ENCODE data around the gene ODAPH.
"Not testable (repeated sequence)": the region's sequence is repeated elsewhere in the genome, so short reads cannot be mapped to it uniquely, and the experiment has no call there.

Gene ODAPH

GRCh38 chr4:75527482-75527881, 28.4 kb upstream of the ODAPH start:
- H3K36me3 ChIP-seq (replicated peaks in 1 of 2; ENCODE audit: control insufficient read depth in 2 of 2, insufficient read depth in 2 of 2, low read length in 2 of 2) = peaks cover 13 to 94% of the 10 kb centered on the region in 2 donors
- no peak overlapping the region for H3K18ac ChIP-seq (ENCODE audit: low read length)
- H2BK120ac ChIP-seq (ENCODE audit: low read depth, low read length) = no peak overlapping the region
- H3K27ac ChIP-seq (replicated peaks; ENCODE audit: low read length) = no peak overlapping the region
- no peaks in the 10 kb centered on the region for H3K27me3 ChIP-seq (ENCODE audit: control insufficient read depth in 3 of 3, insufficient read depth in 3 of 3, low read depth in 1 of 3, low read length in 3 of 3)
- no peak overlapping the region for H2AK5ac ChIP-seq (ENCODE audit: low read depth, low read length)
- H3K9me3 ChIP-seq (replicated peaks in 1 of 2; ENCODE audit: control insufficient read depth in 2 of 2, insufficient read depth in 1 of 2, low read depth in 1 of 2, low read length in 2 of 2) = peaks cover 1 to 7% of the 10 kb centered on the region in 2 donors
- no peak overlapping the region for H2BK12ac ChIP-seq (ENCODE audit: low read length)
- H3K23ac ChIP-seq (ENCODE audit: low read depth, low read length, poor library complexity) = no peak overlapping the region
- no peak overlapping the region for H3K14ac ChIP-seq (ENCODE audit: low read length)
- no peak overlapping the region for H2BK5ac ChIP-seq (ENCODE audit: low read length)
- H3K4me3 ChIP-seq (ENCODE audit: low read length in 2 of 2) = no peak overlapping the region
- H3K4me2 ChIP-seq (ENCODE audit: insufficient read depth, low read length, poor library complexity, severe bottlenecking) = no peak overlapping the region
- no peak overlapping the region for H3K9ac ChIP-seq (ENCODE audit: low read depth, low read length, poor library complexity)
- no peak overlapping the region for H2BK15ac ChIP-seq (ENCODE audit: low read length)
- no peaks in the 10 kb centered on the region for H3K79me1 ChIP-seq (ENCODE audit: low read depth, low read length)
- H3K4ac ChIP-seq (ENCODE audit: low read length) = no peak overlapping the region
- H3K4me1 ChIP-seq (ENCODE audit: control insufficient read depth in 2 of 2, insufficient read depth in 1 of 2, low read depth in 1 of 2, low read length in 2 of 2) = no peaks in the 10 kb centered on the region
- H4K8ac ChIP-seq (ENCODE audit: low read depth, low read length) = no peak overlapping the region
- H2AFZ ChIP-seq (ENCODE audit: low read length) = no peak overlapping the region
- no peak for DNase-seq (ENCODE audit: low spot score)
- H4K91ac ChIP-seq (ENCODE audit: low read depth, low read length, poor library complexity) = no peak overlapping the region

DNA sequence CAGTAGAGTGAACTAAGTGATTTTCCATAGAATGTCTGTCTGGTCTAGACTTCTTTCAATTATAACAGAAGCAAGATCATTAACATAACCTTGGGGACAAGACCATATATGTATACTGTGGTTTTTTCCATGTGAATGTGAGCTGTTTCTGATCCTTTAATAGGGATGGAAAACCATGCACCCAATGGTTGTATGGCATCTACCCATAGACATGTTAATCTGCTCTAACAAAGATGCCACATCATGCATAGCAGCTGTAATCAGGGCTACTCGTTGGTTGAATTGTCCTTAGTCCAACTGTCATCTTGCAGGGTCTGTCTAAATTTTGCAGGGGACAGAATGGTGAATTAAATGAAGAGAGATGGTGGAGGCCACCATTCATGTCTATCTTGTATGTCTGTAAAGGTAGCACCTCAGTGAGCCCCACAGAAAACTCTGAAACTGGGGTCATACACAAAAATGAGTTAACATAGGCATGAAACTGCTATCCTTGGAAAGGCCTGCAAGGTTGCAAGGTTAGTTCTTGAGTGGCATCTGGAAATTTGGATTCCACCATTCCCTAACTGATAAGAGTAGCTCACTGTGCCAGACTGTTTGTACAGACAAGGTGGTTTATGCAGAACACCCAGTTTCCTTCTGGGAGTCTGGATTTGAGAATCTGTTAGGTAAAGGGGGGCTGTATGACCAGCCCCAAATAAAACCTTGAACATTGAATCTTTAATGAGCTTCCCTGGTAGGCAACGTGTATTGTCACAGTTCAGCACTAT, 25.1 kb upstream of the ODAPH start:
- no peak overlapping the region for H2BK120ac ChIP-seq (ENCODE audit: low read depth, low read length)
- no peak overlapping the region for H2BK15ac ChIP-seq (ENCODE audit: low read length)
- no peak overlapping the region for H3K23ac ChIP-seq (ENCODE audit: low read depth, low read length, poor library complexity)
- H2AK5ac ChIP-seq (ENCODE audit: low read depth, low read length) = no peak overlapping the region
- no peak overlapping the region for H3K18ac ChIP-seq (ENCODE audit: low read length)
- H2AFZ ChIP-seq (ENCODE audit: low read length) = no peak overlapping the region
- no peak overlapping the region for H3K4me3 ChIP-seq (ENCODE audit: low read length in 2 of 2)
- peaks cover 7 to 9% of the 10 kb centered on the region in 2 donors for H3K9me3 ChIP-seq (replicated peaks in 1 of 2; ENCODE audit: control insufficient read depth in 2 of 2, insufficient read depth in 1 of 2, low read depth in 1 of 2, low read length in 2 of 2)
- no peak overlapping the region for H4K8ac ChIP-seq (ENCODE audit: low read depth, low read length)
- H3K27ac ChIP-seq (replicated peaks; ENCODE audit: low read length) = no peak overlapping the region
- DNase-seq (ENCODE audit: low spot score) = no peak
- no CpG with 5 or more reads among the region's 2 CpGs for WGBS, 2 donors (ENCODE audit: extremely low coverage in 2 of 2, insufficient read length in 2 of 2, insufficient replicate concordance in 1 of 2)
- no peaks in the 10 kb centered on the region for H3K4me1 ChIP-seq (ENCODE audit: control insufficient read depth in 2 of 2, insufficient read depth in 1 of 2, low read depth in 1 of 2, low read length in 2 of 2)
- no peak overlapping the region for H3K4me2 ChIP-seq (ENCODE audit: insufficient read depth, low read length, poor library complexity, severe bottlenecking)
- H3K36me3 ChIP-seq (replicated peaks in 1 of 2; ENCODE audit: control insufficient read depth in 2 of 2, insufficient read depth in 2 of 2, low read length in 2 of 2) = peaks cover 15 to 75% of the 10 kb centered on the region in 2 donors
- H2BK12ac ChIP-seq (ENCODE audit: low read length) = no peak overlapping the region
- no peak overlapping the region for H4K91ac ChIP-seq (ENCODE audit: low read depth, low read length, poor library complexity)
- H3K14ac ChIP-seq (ENCODE audit: low read length) = no peak overlapping the region
- H3K4ac ChIP-seq (ENCODE audit: low read length) = no peak overlapping the region
- no peaks in the 10 kb centered on the region for H3K27me3 ChIP-seq (ENCODE audit: control insufficient read depth in 3 of 3, insufficient read depth in 3 of 3, low read depth in 1 of 3, low read length in 3 of 3)
- H3K9ac ChIP-seq (ENCODE audit: low read depth, low read length, poor library complexity) = no peak overlapping the region
- no peak overlapping the region for H2BK5ac ChIP-seq (ENCODE audit: low read length)
- peaks cover 3% of the 10 kb centered on the region for H3K79me1 ChIP-seq (ENCODE audit: low read depth, low read length)

DNA sequence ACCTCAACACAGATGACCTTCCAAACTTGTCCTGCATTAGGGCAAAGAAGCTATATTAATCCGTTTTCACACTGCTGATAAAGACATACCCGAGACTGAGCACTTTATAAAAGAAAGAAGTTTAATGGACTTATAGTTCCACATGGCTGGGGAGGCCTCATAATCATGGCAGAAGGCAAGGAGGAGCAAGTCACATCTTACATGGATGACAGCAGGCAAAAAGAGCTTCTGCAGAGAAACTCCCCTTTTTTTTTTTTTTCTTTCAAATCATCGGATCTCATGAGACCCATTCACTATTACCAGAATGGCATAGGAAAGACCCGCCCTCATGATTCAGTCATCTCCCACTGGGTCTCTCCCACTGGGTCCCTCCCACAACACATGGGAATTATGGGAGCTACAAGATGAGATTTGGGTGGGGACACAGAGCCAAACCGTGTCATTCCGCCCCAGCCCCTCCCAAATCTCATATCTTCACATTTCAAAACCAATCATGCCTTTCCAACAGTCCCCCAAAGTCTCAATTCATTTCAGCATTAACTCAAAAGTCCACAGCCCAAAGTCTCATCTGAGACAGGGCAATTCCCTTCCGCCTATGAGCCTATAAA, 24.2 kb upstream of the ODAPH start:
- not testable (repeated sequence) for H2BK12ac ChIP-seq (ENCODE audit: low read length); H4K91ac ChIP-seq (ENCODE audit: low read depth, low read length, poor library complexity); H2BK5ac ChIP-seq (ENCODE audit: low read length); H3K14ac ChIP-seq (ENCODE audit: low read length); H2BK15ac ChIP-seq (ENCODE audit: low read length); H3K18ac ChIP-seq (ENCODE audit: low read length); H4K8ac ChIP-seq (ENCODE audit: low read depth, low read length); H2BK120ac ChIP-seq (ENCODE audit: low read depth, low read length); H3K9me3 ChIP-seq (replicated peaks in 1 of 2; ENCODE audit: control insufficient read depth in 2 of 2, insufficient read depth in 1 of 2, low read depth in 1 of 2, low read length in 2 of 2); H3K27me3 ChIP-seq (ENCODE audit: control insufficient read depth in 3 of 3, insufficient read depth in 3 of 3, low read depth in 1 of 3, low read length in 3 of 3); H2AFZ ChIP-seq (ENCODE audit: low read length); H3K23ac ChIP-seq (ENCODE audit: low read depth, low read length, poor library complexity); H3K27ac ChIP-seq (replicated peaks; ENCODE audit: low read length); H3K79me1 ChIP-seq (ENCODE audit: low read depth, low read length); H3K9ac ChIP-seq (ENCODE audit: low read depth, low read length, poor library complexity); H3K4me3 ChIP-seq (ENCODE audit: low read length in 2 of 2); H2AK5ac ChIP-seq (ENCODE audit: low read depth, low read length); H3K4me2 ChIP-seq (ENCODE audit: insufficient read depth, low read length, poor library complexity, severe bottlenecking); H3K4me1 ChIP-seq (ENCODE audit: control insufficient read depth in 2 of 2, insufficient read depth in 1 of 2, low read depth in 1 of 2, low read length in 2 of 2); DNase-seq (ENCODE audit: low spot score); H3K4ac ChIP-seq (ENCODE audit: low read length)
- WGBS, 2 donors (ENCODE audit: extremely low coverage in 2 of 2, insufficient read length in 2 of 2, insufficient replicate concordance in 1 of 2) = no CpG with 5 or more reads among the region's 7 CpGs
- H3K36me3 ChIP-seq (replicated peaks in 1 of 2; ENCODE audit: control insufficient read depth in 2 of 2, insufficient read depth in 2 of 2, low read length in 2 of 2) = peaks cover 15 to 66% of the 10 kb centered on the region in 2 donors

DNA sequence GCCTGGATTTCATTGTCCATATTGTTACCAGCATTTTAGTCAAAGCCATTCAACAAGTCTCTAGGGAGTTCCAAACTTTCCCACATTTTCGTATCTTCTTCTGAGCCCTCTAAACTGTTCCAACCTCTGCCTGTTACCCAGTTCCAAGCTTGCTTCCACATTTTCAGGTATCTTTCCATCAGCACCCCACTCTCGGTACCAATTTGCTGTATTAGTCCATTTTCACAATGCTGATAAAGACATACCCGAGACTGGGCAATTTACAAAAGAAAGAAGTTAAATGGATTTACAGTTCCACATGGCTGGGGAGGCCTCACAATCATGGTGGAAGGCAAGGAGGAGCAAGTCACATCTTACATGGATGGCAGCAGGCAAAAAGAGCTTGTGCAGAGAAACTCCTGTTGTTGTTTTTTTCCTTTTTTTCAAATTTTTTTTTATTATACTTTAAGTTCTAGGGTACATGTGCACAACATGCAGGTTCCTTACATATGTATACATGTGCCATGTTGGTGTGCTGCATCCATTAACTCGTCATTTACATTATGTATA, 22.5 kb upstream of the ODAPH start:
- H4K91ac ChIP-seq (ENCODE audit: low read depth, low read length, poor library complexity) = not testable (repeated sequence)
- WGBS, 2 donors (ENCODE audit: extremely low coverage in 2 of 2, insufficient read length in 2 of 2, insufficient replicate concordance in 1 of 2) = no CpG with 5 or more reads among the region's 4 CpGs

More for the DNA sequence above, 22.5 kb upstream of the ODAPH start:
- DNase-seq (ENCODE audit: low spot score); H2BK5ac ChIP-seq (ENCODE audit: low read length); H3K9ac ChIP-seq (ENCODE audit: low read depth, low read length, poor library complexity); H3K14ac ChIP-seq (ENCODE audit: low read length); H3K23ac ChIP-seq (ENCODE audit: low read depth, low read length, poor library complexity); H2BK12ac ChIP-seq (ENCODE audit: low read length); H2BK15ac ChIP-seq (ENCODE audit: low read length); H4K8ac ChIP-seq (ENCODE audit: low read depth, low read length); H3K18ac ChIP-seq (ENCODE audit: low read length); H3K27ac ChIP-seq (replicated peaks; ENCODE audit: low read length); H3K79me1 ChIP-seq (ENCODE audit: low read depth, low read length); H3K4me2 ChIP-seq (ENCODE audit: insufficient read depth, low read length, poor library complexity, severe bottlenecking); H2BK120ac ChIP-seq (ENCODE audit: low read depth, low read length); H3K9me3 ChIP-seq (replicated peaks in 1 of 2; ENCODE audit: control insufficient read depth in 2 of 2, insufficient read depth in 1 of 2, low read depth in 1 of 2, low read length in 2 of 2); H2AK5ac ChIP-seq (ENCODE audit: low read depth, low read length); H3K4me3 ChIP-seq (ENCODE audit: low read length in 2 of 2); H3K4ac ChIP-seq (ENCODE audit: low read length); H3K4me1 ChIP-seq (ENCODE audit: control insufficient read depth in 2 of 2, insufficient read depth in 1 of 2, low read depth in 1 of 2, low read length in 2 of 2); H3K27me3 ChIP-seq (ENCODE audit: control insufficient read depth in 3 of 3, insufficient read depth in 3 of 3, low read depth in 1 of 3, low read length in 3 of 3); H2AFZ ChIP-seq (ENCODE audit: low read length): not testable (repeated sequence)
- H3K36me3 ChIP-seq (replicated peaks in 1 of 2; ENCODE audit: control insufficient read depth in 2 of 2, insufficient read depth in 2 of 2, low read length in 2 of 2) = peaks cover 15 to 52% of the 10 kb centered on the region in 2 donors
